GM12878 (cell line): ENCODE measurements around the gene STAT3.

ENCODE experiments used
- CBX3 ChIP-seq: fragments of 200-600 bp; sonication (generic); IDR thresholded peaks from 2 replicates; pipeline ENCODE4 v1.6.1; 2016; ENCODE audit warnings: low read depth, borderline replicate concordance
- EZH2 ChIP-seq: IDR thresholded peaks from 2 replicates; pipeline ENCODE4 v1.6.1; 2012; ENCODE audit warnings: low read depth, mild to moderate bottlenecking, control low read depth, inconsistent platforms, low read length, borderline replicate concordance; ENCODE audit not compliant: control insufficient read depth
- POLR2A ChIP-seq: IDR thresholded peaks from 2 replicates; pipeline ENCODE4 v1.6.1; 2011; ENCODE audit warnings: low read depth, mild to moderate bottlenecking, low read length
- RAD21 ChIP-seq: IDR thresholded peaks from 2 replicates; pipeline ENCODE4 v1.6.1; 2011; ENCODE audit warnings: mild to moderate bottlenecking, low read depth, low read length, moderate library complexity; ENCODE audit not compliant: insufficient read depth
- SKIL ChIP-seq: fragments of 450-650 bp; IDR thresholded peaks from 2 replicates; pipeline ENCODE4 v1.6.1; 2017; ENCODE audit warnings: mild to moderate bottlenecking, low read depth, inconsistent platforms; ENCODE audit not compliant: poor library complexity, severe bottlenecking
- SMAD5 ChIP-seq: IDR thresholded peaks from 2 replicates; pipeline ENCODE4 v1.6.1; 2016; ENCODE audit warnings: antibody characterized with exemption, low read depth
- ZBTB4 ChIP-seq: fragments of 450-650 bp; formaldehyde crosslinking; IDR thresholded peaks from 2 replicates; pipeline ENCODE4 v1.4.0; 2022; ENCODE audit warnings: mild to moderate bottlenecking, moderate library complexity

GRCh38 chr17:42321555-42321954 lies 66.7 kb downstream of the STAT3 start:
- no peak for TF ChIP-seq EZH2
- TF ChIP-seq SMAD5 = no peak
- no peak for TF ChIP-seq SKIL
- no peak for TF ChIP-seq ZBTB4 (CRISPR knock-in tag)
- no peak for TF ChIP-seq CBX3
- no peak for TF ChIP-seq RAD21
- no peak for TF ChIP-seq POLR2A
